Esophagus (tissue), 2 donors: ENCODE results near the gene VAT1. TPM values are rescaled to one million over a fixed set of nuclear protein-coding genes. Genes with fewer than 3 reads are reported as not detected.
"Not testable (repeated sequence)": the region's sequence is repeated elsewhere in the genome, so short reads cannot be mapped to it uniquely, and the experiment has no call there.

Experiments used
- H3K27ac ChIP-seq, 2 donors: one replicate each; pipeline ENCODE4 v1.5.1; 2013; ENCODE audit warnings: low read depth in 2 of 2, mild to moderate bottlenecking in 2 of 2, inconsistent platforms in 1 of 2, low read length in 1 of 2, moderate library complexity in 1 of 2
- H3K27me3 ChIP-seq, 2 donors: one replicate each; pipeline ENCODE4 v1.6.1; 2013; ENCODE audit warnings: low read length in 2 of 2, control low read depth in 1 of 2, mild to moderate bottlenecking in 1 of 2; ENCODE audit not compliant: insufficient read depth in 2 of 2, control insufficient read depth in 1 of 2
- H3K36me3 ChIP-seq, 2 donors: one replicate each; pipeline ENCODE4 v1.6.1; 2013; ENCODE audit warnings: low read length in 1 of 2; ENCODE audit not compliant: control insufficient read depth in 2 of 2, insufficient read depth in 2 of 2
- H3K4me1 ChIP-seq, 2 donors: one replicate each; pipeline ENCODE4 v1.6.1; 2013; ENCODE audit warnings: low read length in 1 of 2; ENCODE audit not compliant: control insufficient read depth in 2 of 2, insufficient read depth in 2 of 2
- H3K4me3 ChIP-seq, 2 donors: one replicate each; pipeline ENCODE4 v1.5.1; 2013; ENCODE audit warnings: low read length in 2 of 2, mild to moderate bottlenecking in 2 of 2, low read depth in 1 of 2, moderate library complexity in 1 of 2
- H3K9me3 ChIP-seq, 2 donors: one replicate each; pipeline ENCODE4 v1.6.1; 2013; ENCODE audit warnings: mild to moderate bottlenecking in 2 of 2, low read depth in 1 of 2, low read length in 1 of 2, moderate library complexity in 1 of 2; ENCODE audit not compliant: control insufficient read depth in 2 of 2, insufficient read depth in 1 of 2
- WGBS, 2 donors: extraction: QIAGEN DNeasy Blood & Tissue Kit; methylation state at CpG; one replicate each; pipeline ENCODE4 v1.1.7; 2013; 5-methylcytosine and 5-hydroxymethylcytosine counted together
- polyA plus RNA-seq, 2 donors: library from polyadenylated mRNA; stranded (reverse); fragments of 200-250 nt; gene quantifications; one replicate each; pipeline ENCODE4 v1.2.3, GENCODE V29; 2013
- donor health status: healthy with polysubstance abuse.
- donor health status: Bipolar disorder and iron deficiency.

VAT1 gene
- 100 to 1,000 TPM in 1 of 2 donors, 10 to 100 TPM in 1; 97.6 to 103 TPM for polyA plus RNA-seq

GRCh38 chr17:43021741-43022512, at the start of gene VAT1:
VAT1 (minus strand) TSS chr17:43022385; CDS start chr17:43022322, 63 bp downstream.
- peaks cover 0 to 11% of the 10 kb centered on the region in 2 donors for H3K36me3 ChIP-seq
- peak within 1 kb of the TSS; percentile 88 to 92 for H3K27ac ChIP-seq
- WGBS, 2 donors, result 0 to 1% methylated on average over 75 to 80 of the region's 80 CpGs
- H3K9me3 ChIP-seq, result no peaks in the 10 kb centered on the region
- no peaks in the 10 kb centered on the region for H3K27me3 ChIP-seq
- H3K4me3 ChIP-seq, result peak within 1 kb of the TSS; percentile 83 to 97
- H3K4me1 ChIP-seq, result peaks cover 2 to 11% of the 10 kb centered on the region in 2 donors

- no peaks in the 10 kb centered on the region for H3K9me3 ChIP-seq
These were observed 48.7 kb upstream of the VAT1 start for GRCh38 chr17:43070872-43071271.

GRCh38 chr17:43070257-43070656, 48.1 kb upstream of the VAT1 start:
- Histone ChIP-seq H3K4me1 (no peaks in the 10 kb centered on the region), H3K27me3 (no peaks in the 10 kb centered on the region), H3K27ac (no peak overlapping the region), H3K36me3 (no peaks in the 10 kb centered on the region), H3K4me3 (no peak overlapping the region), H3K9me3 (no peaks in the 10 kb centered on the region)
- WGBS, 2 donors, result 63 to 69% methylated on average over 1 of the region's 1 CpG

More at GRCh38 chr17:43070872-43071271, 48.7 kb upstream of the VAT1 start:
- no peak overlapping the region for H3K27ac ChIP-seq
- WGBS, 2 donors, result 90 to 94% methylated on average over 1 of the region's 1 CpG
- no peaks in the 10 kb centered on the region for H3K27me3 ChIP-seq
- H3K4me1 ChIP-seq, result no peaks in the 10 kb centered on the region
- H3K36me3 ChIP-seq, result no peaks in the 10 kb centered on the region
- no peak overlapping the region for H3K4me3 ChIP-seq

- WGBS, 2 donors, result 87 to 90% methylated on average over 3 of the region's 3 CpGs
- H3K4me1 ChIP-seq, result no peaks in the 10 kb centered on the region
- no peak overlapping the region for H3K4me3 ChIP-seq
- H3K27me3 ChIP-seq, result no peaks in the 10 kb centered on the region
- no peaks in the 10 kb centered on the region for H3K9me3 ChIP-seq
- H3K27ac ChIP-seq, result no peak overlapping the region
- no peaks in the 10 kb centered on the region for H3K36me3 ChIP-seq
These were observed 47.2 kb upstream of the VAT1 start for GRCh38 chr17:43069368-43069898.

GRCh38 chr17:43068570-43069367, 46.6 kb upstream of the VAT1 start:
- no peaks in the 10 kb centered on the region for H3K27me3 ChIP-seq
- 94 to 95% methylated on average over 6 of the region's 6 CpGs for WGBS, 2 donors
- H3K9me3 ChIP-seq, result no peaks in the 10 kb centered on the region
- H3K4me1 ChIP-seq, result no peaks in the 10 kb centered on the region
- H3K4me3 ChIP-seq, result no peak overlapping the region
- no peak overlapping the region for H3K27ac ChIP-seq
- no peaks in the 10 kb centered on the region for H3K36me3 ChIP-seq

GRCh38 chr17:43062984-43063638, 40.9 kb upstream of the VAT1 start:
- H3K9me3 ChIP-seq, result no peaks in the 10 kb centered on the region
- H3K4me1 ChIP-seq, result no peaks in the 10 kb centered on the region
- no peak overlapping the region for H3K27ac ChIP-seq
- no peaks in the 10 kb centered on the region for H3K36me3 ChIP-seq
- H3K4me3 ChIP-seq, result no peak overlapping the region
- WGBS, 2 donors, result 94 to 96% methylated on average over 10 of the region's 10 CpGs
- no peaks in the 10 kb centered on the region for H3K27me3 ChIP-seq

- H3K36me3 ChIP-seq, result no peaks in the 10 kb centered on the region
- H3K27ac ChIP-seq, result no peak overlapping the region
- H3K4me3 ChIP-seq, result no peak overlapping the region
- WGBS, 2 donors, result 97 to 98% methylated on average over 7 of the region's 7 CpGs
- no peaks in the 10 kb centered on the region for H3K9me3 ChIP-seq
- H3K27me3 ChIP-seq, result no peaks in the 10 kb centered on the region
- H3K4me1 ChIP-seq, result no peaks in the 10 kb centered on the region
These were observed 33.9 kb upstream of the VAT1 start for GRCh38 chr17:43056051-43056450.

GRCh38 chr17:43053008-43053407, 30.8 kb upstream of the VAT1 start:
- H3K36me3 ChIP-seq, H3K27me3 ChIP-seq, H3K4me3 ChIP-seq, H3K9me3 ChIP-seq, H3K27ac ChIP-seq, H3K4me1 ChIP-seq: not testable (repeated sequence)
- WGBS, 2 donors, result 96 to 97% methylated on average over 7 of the region's 7 CpGs

- no peaks in the 10 kb centered on the region for H3K27me3 ChIP-seq
- no peak overlapping the region for H3K4me3 ChIP-seq
- H3K27ac ChIP-seq, result no peak overlapping the region
- WGBS, 2 donors, result 84 to 91% methylated on average over 1 of the region's 1 CpG
- H3K9me3 ChIP-seq, result no peaks in the 10 kb centered on the region
- no peaks in the 10 kb centered on the region for H3K4me1 ChIP-seq
- no peaks in the 10 kb centered on the region for H3K36me3 ChIP-seq
These were observed 29.8 kb upstream of the VAT1 start for GRCh38 chr17:43051969-43052368.
